ENCODE results near the gene LYPD6B. TPM values are rescaled to one million over a fixed set of nuclear protein-coding genes. Genes with fewer than 3 reads are reported as not detected.

The LYPD6B gene
- total and polyA plus RNA-seq, 5 experiments from 2014 or later: not detected

DNA sequence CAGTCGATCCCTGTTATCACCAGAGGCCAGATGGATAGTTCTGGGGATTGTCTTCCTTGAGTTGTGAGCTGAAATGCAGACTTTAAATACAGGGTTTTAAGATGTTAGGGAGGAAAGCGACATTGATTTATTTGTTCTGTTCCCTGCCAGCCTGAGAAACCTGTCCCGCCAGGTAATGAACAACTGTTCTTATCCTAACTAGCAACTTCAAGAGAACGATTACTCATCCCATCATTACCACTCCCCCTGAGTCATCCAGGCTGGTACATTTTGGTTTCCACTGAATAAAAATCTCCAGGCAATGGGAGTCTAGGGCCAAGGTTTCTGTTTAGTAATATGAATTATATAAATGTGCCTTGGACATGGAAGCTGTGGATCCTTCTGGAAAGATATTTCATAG lies 131.2 kb downstream of the LYPD6B start:
- H3K36me3 Mint-ChIP-seq: peaks cover 0 to 8% (median 3%) of the 10 kb centered on the region in 3 donors
- no peak overlapping the region for H3K27ac Mint-ChIP-seq
- ATAC-seq (no peak), DNase-seq (no peak)
- no peak overlapping the region for H3K4me3 Mint-ChIP-seq
- POLR2A ChIA-PET: no interaction called here
- H3K4me1 Mint-ChIP-seq: peaks cover 14 to 24% (median 19%) of the 10 kb centered on the region in 4 donors
- H3K9me3 Mint-ChIP-seq: peaks cover 0 to 12% (median 4%) of the 10 kb centered on the region in 9 donors
- H3K27me3 Mint-ChIP-seq: peaks cover 2 to 10% (median 4%) of the 10 kb centered on the region in 5 donors

DNA sequence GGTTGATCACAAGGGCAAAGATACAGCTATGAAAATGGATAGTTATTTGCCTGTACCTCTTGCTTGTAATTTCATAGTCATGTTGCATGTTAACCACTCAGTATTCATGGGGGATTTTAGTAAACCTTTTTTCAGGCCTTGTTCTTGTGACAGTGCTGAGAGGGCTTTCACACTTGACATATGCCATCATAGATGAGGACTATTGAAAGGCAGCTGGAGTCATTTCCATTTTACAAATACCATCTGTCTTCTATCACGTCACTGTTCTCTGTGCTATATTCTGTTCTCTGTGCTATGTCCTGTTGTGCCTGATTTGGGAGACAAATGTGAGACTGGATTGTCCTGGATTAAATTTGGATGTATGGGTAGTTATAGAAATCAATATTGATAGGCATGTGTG lies 131.7 kb downstream of the LYPD6B start:
- ATAC-seq: no peak
- DNase-seq: no peak
- Mint-ChIP-seq H3K9me3 (peaks cover 0 to 12% (median 4%) of the 10 kb centered on the region in 9 donors), H3K27me3 (peaks cover 2 to 10% (median 4%) of the 10 kb centered on the region in 5 donors), H3K36me3 (peaks cover 0 to 8% (median 3%) of the 10 kb centered on the region in 3 donors), H3K27ac (no peak overlapping the region), H3K4me3 (no peak overlapping the region), H3K4me1 (peaks cover 14 to 24% (median 19%) of the 10 kb centered on the region in 4 donors)
- POLR2A ChIA-PET: no interaction called here

DNA sequence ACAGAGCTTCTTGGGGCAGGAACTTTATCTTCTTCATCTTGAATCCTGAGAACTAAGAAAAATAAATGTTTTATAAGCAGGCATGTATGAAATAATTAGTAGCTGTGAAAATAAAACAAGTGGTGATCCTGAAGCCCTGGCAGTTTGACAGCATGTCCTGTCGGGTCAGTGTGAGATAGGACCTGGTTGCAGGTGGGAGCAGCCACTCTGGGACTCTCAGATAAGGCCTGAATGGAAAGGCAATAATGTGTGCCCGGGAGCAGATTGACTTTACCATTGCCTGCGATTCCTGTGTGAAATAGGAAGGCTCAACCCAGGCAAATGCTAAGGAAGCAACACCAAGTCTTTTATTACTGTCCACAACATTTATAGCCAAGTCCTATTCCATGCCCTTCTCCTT lies 132.4 kb downstream of the LYPD6B start:
- Mint-ChIP-seq H3K27ac (no peak overlapping the region), H3K9me3 (peaks cover 0 to 12% (median 4%) of the 10 kb centered on the region in 9 donors), H3K27me3 (peaks cover 0 to 10% (median 4%) of the 10 kb centered on the region in 5 donors), H3K4me1 (peaks cover 14 to 24% (median 19%) of the 10 kb centered on the region in 4 donors), H3K4me3 (no peak overlapping the region), H3K36me3 (peaks cover 0 to 8% (median 3%) of the 10 kb centered on the region in 3 donors)
- no peak for ATAC-seq
- POLR2A ChIA-PET: no interaction called here
- no peak for DNase-seq

GRCh38 chr2:149173220-149173619 lies 134.7 kb downstream of the LYPD6B start:
- ATAC-seq (no peak), DNase-seq (no peak)
- Mint-ChIP-seq H3K36me3 (peaks cover 0 to 8% (median 3%) of the 10 kb centered on the region in 3 donors), H3K4me3 (no peak overlapping the region), H3K4me1 (peaks cover 4 to 9% (median 5%) of the 10 kb centered on the region in 4 donors), H3K9me3 (peaks cover 0 to 12% (median 4%) of the 10 kb centered on the region in 9 donors), H3K27ac (no peak overlapping the region), H3K27me3 (peaks cover 1 to 13% (median 12%) of the 10 kb centered on the region in 5 donors)
- POLR2A ChIA-PET: no interaction called here

- POLR2A ChIA-PET: no interaction called here
- Mint-ChIP-seq H3K36me3 (peaks cover 0 to 13% (median 3%) of the 10 kb centered on the region in 3 donors), H3K27me3 (peaks cover 5 to 24% (median 12%) of the 10 kb centered on the region in 5 donors), H3K4me3 (no peak overlapping the region), H3K4me1 (peaks cover 0 to 3% (median 0%) of the 10 kb centered on the region in 4 donors), H3K9me3 (peaks cover 0 to 12% (median 4%) of the 10 kb centered on the region in 9 donors), H3K27ac (no peak overlapping the region)
- ATAC-seq: no peak
- DNase-seq: no peak
Observed at GRCh38 chr2:149175956-149176355, 137.5 kb downstream of the LYPD6B start.

- Mint-ChIP-seq H3K36me3 (peaks cover 0 to 5% (median 0%) of the 10 kb centered on the region in 3 donors), H3K4me1 (peaks cover 0 to 3% (median 0%) of the 10 kb centered on the region in 4 donors), H3K27ac (no peak overlapping the region), H3K4me3 (no peak overlapping the region), H3K27me3 (peaks cover 8 to 26% (median 15%) of the 10 kb centered on the region in 5 donors), H3K9me3 (no peaks in the 10 kb centered on the region)
- DNase-seq: no peak
- ATAC-seq: no peak
- POLR2A ChIA-PET: no interaction called here
Observed at GRCh38 chr2:149178612-149179011, 140.1 kb downstream of the LYPD6B start.

GRCh38 chr2:149180226-149180875 lies 141.9 kb downstream of the LYPD6B start:
- H3K9me3 Mint-ChIP-seq: no peaks in the 10 kb centered on the region
- ATAC-seq (no peak), DNase-seq (no peak)
- POLR2A ChIA-PET: no interaction called here
- no peak overlapping the region for H3K4me3 Mint-ChIP-seq
- H3K27me3 Mint-ChIP-seq: peaks cover 8 to 26% (median 13%) of the 10 kb centered on the region in 5 donors
- peaks cover 0 to 5% (median 0%) of the 10 kb centered on the region in 3 donors for H3K36me3 Mint-ChIP-seq
- H3K4me1 Mint-ChIP-seq: peaks cover 0 to 3% (median 0%) of the 10 kb centered on the region in 4 donors
- H3K27ac Mint-ChIP-seq: no peak overlapping the region

GRCh38 chr2:149183187-149183586 lies 144.7 kb downstream of the LYPD6B start:
- Mint-ChIP-seq H3K27ac (no peak overlapping the region), H3K36me3 (peaks cover 0 to 5% (median 0%) of the 10 kb centered on the region in 3 donors), H3K4me1 (peaks cover 0 to 3% (median 0%) of the 10 kb centered on the region in 4 donors), H3K9me3 (no peaks in the 10 kb centered on the region), H3K27me3 (peaks cover 7 to 24% (median 12%) of the 10 kb centered on the region in 5 donors), H3K4me3 (no peak overlapping the region)
- DNase-seq: no peak
- POLR2A ChIA-PET: no interaction called here
- no peak for ATAC-seq

DNA sequence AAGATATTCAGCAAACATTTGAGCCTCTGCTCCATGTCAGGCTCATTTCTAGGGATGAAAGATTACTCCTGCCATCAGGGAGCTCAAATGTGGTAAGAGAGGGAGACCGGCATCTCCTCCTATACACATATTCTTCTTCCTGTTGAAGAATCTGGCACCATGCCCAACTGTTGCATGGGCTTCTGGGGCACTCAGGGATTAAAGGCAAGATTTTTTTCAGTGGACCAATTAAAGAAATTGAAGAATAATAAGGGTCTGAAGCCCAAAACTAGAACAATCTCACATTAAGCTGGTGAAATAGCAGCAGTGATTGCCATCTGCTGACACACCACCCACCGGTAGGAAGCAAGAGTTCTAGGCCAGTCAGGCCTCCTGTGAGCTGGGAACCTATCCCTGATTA lies 146.5 kb downstream of the LYPD6B start:
- no peak for ATAC-seq
- Mint-ChIP-seq H3K36me3 (no peaks in the 10 kb centered on the region), H3K4me3 (no peak overlapping the region), H3K4me1 (peaks cover 0 to 3% (median 0%) of the 10 kb centered on the region in 4 donors), H3K27me3 (peaks cover 6 to 13% (median 7%) of the 10 kb centered on the region in 5 donors), H3K9me3 (no peaks in the 10 kb centered on the region), H3K27ac (no peak overlapping the region)
- no peak for DNase-seq
- POLR2A ChIA-PET: no interaction called here

GRCh38 chr2:149185942-149186490 lies 147.5 kb downstream of the LYPD6B start:
- Mint-ChIP-seq H3K27ac (no peak overlapping the region), H3K4me3 (no peak overlapping the region), H3K4me1 (no peaks in the 10 kb centered on the region), H3K9me3 (no peaks in the 10 kb centered on the region), H3K27me3 (peaks cover 4 to 11% (median 7%) of the 10 kb centered on the region in 5 donors), H3K36me3 (no peaks in the 10 kb centered on the region)
- POLR2A ChIA-PET: no interaction called here
- DNase-seq (no peak), ATAC-seq (no peak)

DNA sequence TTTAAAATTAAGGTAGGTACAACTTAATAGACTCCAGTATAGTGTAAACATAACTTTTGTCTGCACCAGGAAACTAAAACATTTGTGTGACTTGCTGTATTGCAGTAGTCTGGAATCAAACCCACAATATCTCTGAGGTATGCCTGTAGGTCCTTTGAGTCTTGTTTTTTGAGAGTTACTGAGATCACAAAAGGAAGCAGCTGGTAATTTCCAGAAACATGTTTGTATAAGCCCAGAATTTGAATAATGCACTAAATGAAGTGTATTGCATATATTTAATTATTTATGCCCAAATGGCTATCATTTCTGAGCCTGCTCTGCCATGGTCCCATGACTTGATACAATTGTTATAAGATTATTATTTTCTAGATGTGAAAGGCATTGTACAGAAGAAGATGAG lies 148.6 kb downstream of the LYPD6B start:
- H3K27ac Mint-ChIP-seq: no peak overlapping the region
- DNase-seq (no peak), ATAC-seq (no peak)
- no peak overlapping the region for H3K4me3 Mint-ChIP-seq
- no peaks in the 10 kb centered on the region for H3K4me1 Mint-ChIP-seq
- H3K9me3 Mint-ChIP-seq: no peaks in the 10 kb centered on the region
- no peaks in the 10 kb centered on the region for H3K36me3 Mint-ChIP-seq
- peaks cover 0 to 1% (median 0%) of the 10 kb centered on the region in 5 donors for H3K27me3 Mint-ChIP-seq
- POLR2A ChIA-PET: no interaction called here

GRCh38 chr2:149188291-149188690 lies 149.8 kb downstream of the LYPD6B start:
- Mint-ChIP-seq H3K27ac (no peak overlapping the region), H3K4me1 (no peaks in the 10 kb centered on the region), H3K27me3 (no peaks in the 10 kb centered on the region), H3K36me3 (no peaks in the 10 kb centered on the region), H3K9me3 (no peaks in the 10 kb centered on the region), H3K4me3 (no peak overlapping the region)
- POLR2A ChIA-PET: no interaction called here
- ATAC-seq (no peak), DNase-seq (no peak)

DNA sequence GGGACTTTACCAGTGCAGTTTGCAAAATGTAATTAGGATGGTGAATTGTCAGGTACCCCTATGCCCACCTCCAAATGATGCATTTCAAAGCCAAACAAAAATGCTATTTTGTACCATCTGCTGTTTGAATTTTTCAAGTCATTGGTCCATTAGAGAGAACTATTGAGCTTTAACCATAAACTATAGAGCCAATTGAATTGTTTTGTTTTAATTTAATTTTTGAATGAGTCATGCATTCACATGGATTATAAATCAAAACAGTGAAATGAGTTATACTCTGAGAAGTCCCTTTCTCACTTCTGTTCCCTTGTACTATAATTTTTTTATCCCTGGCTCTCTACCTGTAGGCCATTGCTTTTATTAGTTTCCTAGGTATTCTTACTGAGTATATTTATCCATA lies 151.3 kb downstream of the LYPD6B start:
- no peak for ATAC-seq

More for the DNA sequence above, 151.3 kb downstream of the LYPD6B start:
- Mint-ChIP-seq H3K36me3 (no peaks in the 10 kb centered on the region), H3K4me1 (no peaks in the 10 kb centered on the region), H3K27ac (no peak overlapping the region), H3K9me3 (no peaks in the 10 kb centered on the region), H3K27me3 (no peaks in the 10 kb centered on the region), H3K4me3 (no peak overlapping the region)
- POLR2A ChIA-PET: no interaction called here
- no peak for DNase-seq

Data from naive thymus-derived CD8-positive, alpha-beta T cell (primary cell).